IPS-18a (cell line): ENCODE results near the gene DEFB128.
"Not testable (repeated sequence)": the region's sequence is repeated elsewhere in the genome, so short reads cannot be mapped to it uniquely, and the experiment has no call there.

Source experiments
- H3K27ac ChIP-seq: one replicate; pipeline ENCODE4 v1.5.1; 2013; ENCODE audit warnings: low read length
- H3K27me3 ChIP-seq: one replicate; pipeline ENCODE4 v1.6.1; 2013; ENCODE audit warnings: mild to moderate bottlenecking, low read length; ENCODE audit not compliant: control insufficient read depth, insufficient read depth
- H3K36me3 ChIP-seq: one replicate; pipeline ENCODE4 v1.6.1; 2013; ENCODE audit warnings: low read depth, low read length; ENCODE audit not compliant: control insufficient read depth
- H3K4me1 ChIP-seq: one replicate; pipeline ENCODE4 v1.6.1; 2013; ENCODE audit warnings: low read depth, low read length; ENCODE audit not compliant: control insufficient read depth
- H3K4me3 ChIP-seq: one replicate; pipeline ENCODE4 v1.5.1; 2013; ENCODE audit warnings: low read length
- H3K9ac ChIP-seq: one replicate; pipeline ENCODE4 v1.6.1; 2013; ENCODE audit warnings: mild to moderate bottlenecking, low read length, moderate library complexity
- H3K9me3 ChIP-seq: one replicate; pipeline ENCODE4 v1.6.1; 2013; ENCODE audit warnings: low read depth, low read length; ENCODE audit not compliant: control insufficient read depth

DEFB128 gene

DNA sequence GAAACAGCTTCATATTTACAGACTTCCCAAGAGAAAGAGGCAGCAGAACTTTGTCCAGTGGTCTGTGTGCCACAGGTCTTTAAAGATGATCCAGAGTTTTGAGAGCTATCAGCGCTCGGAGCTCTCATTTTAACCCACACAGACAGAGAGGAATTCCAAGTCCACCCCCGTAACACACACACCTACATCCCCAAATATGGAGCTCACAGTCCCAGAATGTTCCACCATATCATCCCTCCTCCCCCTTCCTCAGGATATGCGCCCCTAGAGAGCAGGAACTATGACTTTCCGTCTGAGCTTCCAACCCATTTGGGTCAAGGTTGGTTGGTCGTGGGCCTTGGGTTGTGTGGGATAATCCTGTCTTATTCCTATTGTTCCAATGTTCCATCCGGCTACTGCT lies at the start of gene DEFB128:
TSS of gene DEFB128 (minus strand) at position 101 of the 400 bp plus-strand sequence. CDS start at position 13, 88 bp downstream.
- H3K36me3 ChIP-seq: no peaks in the 10 kb centered on the region
- H3K9ac ChIP-seq: no peak within 1 kb of the TSS
- H3K4me1 ChIP-seq: no peaks in the 10 kb centered on the region
- H3K9me3 ChIP-seq: no peaks in the 10 kb centered on the region
- H3K4me3 ChIP-seq: no peak within 1 kb of the TSS
- no peak within 1 kb of the TSS for H3K27ac ChIP-seq
- H3K27me3 ChIP-seq: no peaks in the 10 kb centered on the region

GRCh38 chr20:237929-238328 lies 48.4 kb upstream of the DEFB128 start:
- Histone ChIP-seq H3K27ac (no peak overlapping the region), H3K4me1 (no peaks in the 10 kb centered on the region), H3K4me3 (no peak overlapping the region), H3K9me3 (no peaks in the 10 kb centered on the region), H3K36me3 (no peaks in the 10 kb centered on the region), H3K9ac (no peak overlapping the region), H3K27me3 (peaks cover 12% of the 10 kb centered on the region)

DNA sequence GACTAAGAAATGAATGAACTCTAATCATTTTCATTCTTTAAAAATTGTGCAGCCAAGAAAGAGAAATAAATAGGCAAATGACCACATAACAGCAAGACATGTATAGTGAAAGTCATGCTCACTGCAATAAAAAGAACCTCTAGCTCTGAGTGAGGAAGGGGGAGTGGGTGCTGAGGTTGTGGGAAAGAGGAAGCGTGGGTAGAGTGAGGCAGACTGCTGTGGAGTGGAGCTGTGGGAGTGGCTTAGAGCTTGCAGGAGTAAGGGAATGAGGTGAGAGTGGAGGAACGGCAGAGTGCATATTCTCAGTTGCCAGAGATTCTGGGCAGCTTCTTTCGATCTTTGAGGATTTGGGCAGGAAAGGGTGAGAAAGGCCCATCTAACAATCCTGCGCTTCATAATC lies 48.0 kb upstream of the DEFB128 start:
- H3K9ac ChIP-seq: no peak overlapping the region
- H3K4me1 ChIP-seq: no peaks in the 10 kb centered on the region
- no peaks in the 10 kb centered on the region for H3K36me3 ChIP-seq
- no peak overlapping the region for H3K4me3 ChIP-seq
- peaks cover 7% of the 10 kb centered on the region for H3K27me3 ChIP-seq
- no peaks in the 10 kb centered on the region for H3K9me3 ChIP-seq
- H3K27ac ChIP-seq: no peak overlapping the region

GRCh38 chr20:235891-236290 lies 46.4 kb upstream of the DEFB128 start:
- Histone ChIP-seq H3K9me3 (no peaks in the 10 kb centered on the region), H3K27ac (no peak overlapping the region), H3K27me3 (no peaks in the 10 kb centered on the region), H3K36me3 (no peaks in the 10 kb centered on the region), H3K4me3 (no peak overlapping the region), H3K9ac (no peak overlapping the region), H3K4me1 (no peaks in the 10 kb centered on the region)

DNA sequence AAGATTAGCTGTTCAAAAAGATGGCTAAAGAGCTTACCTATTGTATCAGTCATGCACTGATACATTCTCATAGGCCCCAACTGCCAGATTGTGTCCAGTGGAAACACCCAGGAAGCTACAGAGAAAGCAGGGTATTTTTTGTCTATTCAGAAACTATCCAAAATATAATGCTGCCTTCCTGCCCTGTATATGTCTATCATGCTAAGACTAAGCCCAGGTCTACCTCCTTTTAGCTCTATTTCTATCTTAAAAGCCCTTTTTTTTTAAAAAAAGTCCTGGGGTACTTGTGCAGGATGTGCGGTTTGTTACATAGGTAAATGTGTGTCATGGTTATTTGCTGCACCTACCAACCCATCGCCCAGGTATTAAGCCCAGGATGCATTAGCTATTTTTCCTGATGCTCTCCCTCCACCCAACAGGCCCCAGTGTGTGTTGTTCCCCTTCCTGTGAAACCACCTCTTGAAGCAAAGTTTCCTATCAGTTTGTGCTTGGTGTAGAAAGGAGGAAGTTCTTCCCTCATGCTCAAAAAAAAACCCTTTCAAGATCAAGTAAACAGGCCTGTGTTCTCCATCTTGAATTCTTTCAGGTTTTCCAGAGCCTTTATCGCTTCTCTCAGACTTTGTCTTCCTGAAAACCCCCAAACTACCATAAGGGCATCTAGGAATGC lies 38.1 kb upstream of the DEFB128 start:
- no peak overlapping the region for H3K27ac ChIP-seq
- no peak overlapping the region for H3K4me3 ChIP-seq
- H3K9ac ChIP-seq: no peak overlapping the region
- no peaks in the 10 kb centered on the region for H3K36me3 ChIP-seq
- peaks cover 4% of the 10 kb centered on the region for H3K27me3 ChIP-seq
- H3K9me3 ChIP-seq: no peaks in the 10 kb centered on the region
- no peaks in the 10 kb centered on the region for H3K4me1 ChIP-seq

DNA sequence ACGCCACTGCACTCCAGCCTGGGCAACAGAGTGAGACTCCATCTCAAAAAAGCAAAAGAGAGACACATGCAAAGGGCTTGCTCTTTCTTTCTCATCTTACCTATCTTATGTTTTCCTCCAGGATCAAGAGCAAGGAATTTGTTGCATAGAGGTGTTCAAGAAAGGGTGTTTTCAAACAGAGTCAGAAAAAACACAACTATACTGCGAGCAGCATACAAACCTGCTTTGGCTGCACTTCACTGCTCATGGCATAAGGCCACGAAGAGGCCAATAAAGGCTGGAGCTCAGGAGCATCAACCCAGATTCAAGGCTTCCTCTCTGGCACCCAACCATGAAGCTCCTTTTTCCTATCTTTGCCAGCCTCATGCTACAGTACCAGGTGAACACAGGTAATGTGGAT lies 37.4 kb upstream of the DEFB128 start, which contains the start of gene DEFB129:
TSS of gene DEFB129 (plus strand) at position 301 of the 400 bp plus-strand sequence. CDS start at position 332, 31 bp downstream.
- Histone ChIP-seq H3K27ac (no peak within 1 kb of the TSS), H3K36me3 (no peaks in the 10 kb centered on the region), H3K4me1 (no peaks in the 10 kb centered on the region), H3K4me3 (no peak within 1 kb of the TSS), H3K9me3 (no peaks in the 10 kb centered on the region), H3K27me3 (peaks cover 5% of the 10 kb centered on the region), H3K9ac (no peak within 1 kb of the TSS)

DNA sequence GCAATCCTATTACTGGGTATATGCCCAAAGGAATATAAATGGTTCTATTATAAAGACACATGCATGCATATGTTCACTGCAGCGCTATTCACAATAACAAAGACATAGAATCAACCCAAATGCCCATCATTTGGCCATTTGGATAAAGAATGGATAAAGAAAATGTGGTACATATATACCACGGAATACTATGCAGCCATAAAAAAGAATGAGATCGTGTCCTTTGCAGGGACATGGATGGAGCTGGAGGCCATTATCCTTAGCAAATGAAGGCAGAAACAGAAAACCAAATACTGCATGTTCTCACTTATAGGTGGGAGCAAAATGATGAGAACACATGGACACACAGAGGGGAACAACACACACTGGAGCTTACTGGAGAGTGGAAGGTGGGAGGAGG lies 36.4 kb upstream of the DEFB128 start:
- H3K9ac ChIP-seq, H3K4me3 ChIP-seq: not testable (repeated sequence)

DNA sequence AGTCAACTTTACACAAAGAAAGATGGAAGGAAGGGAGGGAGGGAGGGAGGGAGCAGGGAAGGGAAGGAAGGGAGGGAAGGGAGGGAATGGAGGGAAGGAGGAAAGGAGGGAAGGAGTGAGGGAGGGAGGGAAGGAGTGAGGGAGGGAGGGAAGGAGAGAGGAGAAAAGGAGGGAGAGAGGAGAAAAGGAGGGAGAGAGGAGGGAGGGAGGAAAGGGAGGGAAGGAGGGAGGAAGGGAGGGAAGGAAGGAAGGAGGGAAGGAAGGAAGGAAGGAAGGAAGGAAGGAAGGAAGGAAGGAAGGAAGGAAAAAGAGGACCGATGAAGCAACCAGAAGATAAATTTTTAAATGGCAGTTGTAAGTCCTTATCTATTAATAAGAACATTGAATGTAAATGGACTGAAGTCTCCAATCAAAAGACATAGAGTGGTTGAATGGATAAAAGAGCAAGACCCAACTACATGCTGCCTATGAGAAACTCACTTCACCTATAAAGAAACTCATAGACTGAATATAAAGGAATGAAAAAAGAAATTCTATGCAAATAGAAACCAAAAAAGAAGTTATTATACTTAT lies 31.8 kb upstream of the DEFB128 start:
- no peaks in the 10 kb centered on the region for H3K36me3 ChIP-seq
- H3K27me3 ChIP-seq: peaks cover 17% of the 10 kb centered on the region
- H3K27ac ChIP-seq: no peak overlapping the region
- no peaks in the 10 kb centered on the region for H3K4me1 ChIP-seq
- no peak overlapping the region for H3K9ac ChIP-seq
- H3K4me3 ChIP-seq: no peak overlapping the region
- no peaks in the 10 kb centered on the region for H3K9me3 ChIP-seq

More for the DNA sequence above, 36.4 kb upstream of the DEFB128 start:
- H3K36me3 ChIP-seq, H3K9me3 ChIP-seq, H3K27ac ChIP-seq, H3K4me1 ChIP-seq, H3K27me3 ChIP-seq: not testable (repeated sequence)

- Histone ChIP-seq H3K36me3 (no peaks in the 10 kb centered on the region), H3K9me3 (no peaks in the 10 kb centered on the region), H3K4me3 (no peak overlapping the region), H3K9ac (no peak overlapping the region), H3K27me3 (peaks cover 20% of the 10 kb centered on the region), H3K27ac (no peak overlapping the region), H3K4me1 (no peaks in the 10 kb centered on the region)
Observed at GRCh38 chr20:219290-220115, 30.0 kb upstream of the DEFB128 start.

- H3K4me1 ChIP-seq: no peaks in the 10 kb centered on the region
- no peak overlapping the region for H3K9ac ChIP-seq
- no peaks in the 10 kb centered on the region for H3K36me3 ChIP-seq
- H3K27me3 ChIP-seq: peaks cover 29% of the 10 kb centered on the region
- H3K9me3 ChIP-seq: no peaks in the 10 kb centered on the region
- H3K4me3 ChIP-seq: no peak overlapping the region
- H3K27ac ChIP-seq: no peak overlapping the region
Observed at GRCh38 chr20:217266-217665, 27.8 kb upstream of the DEFB128 start.

- Histone ChIP-seq H3K9ac (no peak overlapping the region), H3K4me3 (no peak overlapping the region), H3K4me1 (no peaks in the 10 kb centered on the region), H3K27ac (no peak overlapping the region), H3K9me3 (no peaks in the 10 kb centered on the region), H3K36me3 (no peaks in the 10 kb centered on the region), H3K27me3 (peaks cover 42% of the 10 kb centered on the region)
Observed at GRCh38 chr20:215796-216195, 26.3 kb upstream of the DEFB128 start.
